Epidermal melanocyte (primary cell): ENCODE data around the gene SLC39A8.
"Not testable (repeated sequence)": the region's sequence is repeated elsewhere in the genome, so short reads cannot be mapped to it uniquely, and the experiment has no call there.

Source experiments
- DNase-seq: peaks from one replicate; pipeline ENCODE4 v3.0.0; 2011; ENCODE audit warnings: low spot score; ENCODE audit not compliant: insufficient read length

SLC39A8 gene

DNA sequence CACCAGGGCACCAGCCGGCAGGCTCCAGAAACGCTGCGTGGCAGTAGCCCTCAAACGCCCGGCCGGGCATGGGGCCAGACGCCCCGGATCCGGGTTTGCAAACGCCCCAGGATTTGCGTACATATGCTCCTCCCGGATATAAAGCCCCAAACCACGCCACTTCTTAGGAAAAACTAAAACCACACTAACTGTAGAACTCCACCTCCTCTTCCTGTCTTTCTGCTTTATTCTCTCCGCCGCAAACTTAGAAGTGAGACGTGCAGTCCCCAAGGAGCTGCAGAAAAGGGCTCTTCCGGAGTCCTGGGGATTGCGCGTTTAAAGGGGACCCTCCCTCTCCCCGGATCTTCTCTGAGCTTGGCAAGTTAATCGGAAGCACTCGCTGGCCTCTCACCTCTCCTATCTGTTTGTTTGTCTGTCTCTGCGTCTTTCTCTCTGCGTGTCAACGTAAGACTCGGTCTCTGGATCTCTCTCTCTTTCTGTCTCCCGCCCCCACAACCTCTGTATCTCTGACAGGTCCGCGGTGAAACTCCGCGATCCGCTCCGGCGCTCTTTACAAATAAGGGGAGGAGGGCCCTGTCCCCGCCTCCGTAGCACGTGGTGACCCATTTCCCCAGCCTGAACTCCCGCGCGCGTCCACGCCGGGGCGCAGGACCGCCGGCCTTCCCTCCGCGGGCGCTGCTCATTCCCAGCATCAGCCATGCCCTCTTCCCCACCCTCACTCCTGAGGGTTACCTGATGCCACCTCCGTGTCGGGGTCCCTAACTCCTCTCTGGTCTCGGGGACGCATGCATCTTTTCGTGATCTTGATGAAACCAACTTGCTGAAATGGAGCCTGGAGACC lies at the start of gene SLC39A8:
TSS of gene SLC39A8 (minus strand) at position 529 of the 841 bp plus-strand sequence. CDS start 820 bp downstream, outside the sequence.
- DNase-seq = peak; percentile 85

GRCh38 chr4:102392033-102392744 lies 46.9 kb upstream of the SLC39A8 start:
- no peak for DNase-seq

DNA sequence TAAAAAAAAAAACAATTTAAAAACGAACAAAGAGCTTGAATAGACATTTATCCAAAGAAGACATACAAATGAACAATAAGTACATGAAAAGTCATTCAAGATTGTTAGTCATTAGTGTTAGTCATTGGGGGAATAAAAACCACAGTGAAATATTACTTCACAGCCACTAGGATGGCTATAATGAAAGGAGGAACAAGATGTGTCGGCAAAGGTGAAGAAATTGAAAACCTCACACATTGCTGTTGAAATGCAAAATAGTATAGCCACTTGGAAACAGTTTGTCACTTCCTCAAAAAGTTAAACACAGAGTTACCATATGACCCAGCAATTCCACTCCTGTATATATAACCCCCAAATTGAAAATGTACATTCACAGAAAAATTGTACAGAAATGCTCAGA lies 45.2 kb upstream of the SLC39A8 start:
- no peak for DNase-seq

DNA sequence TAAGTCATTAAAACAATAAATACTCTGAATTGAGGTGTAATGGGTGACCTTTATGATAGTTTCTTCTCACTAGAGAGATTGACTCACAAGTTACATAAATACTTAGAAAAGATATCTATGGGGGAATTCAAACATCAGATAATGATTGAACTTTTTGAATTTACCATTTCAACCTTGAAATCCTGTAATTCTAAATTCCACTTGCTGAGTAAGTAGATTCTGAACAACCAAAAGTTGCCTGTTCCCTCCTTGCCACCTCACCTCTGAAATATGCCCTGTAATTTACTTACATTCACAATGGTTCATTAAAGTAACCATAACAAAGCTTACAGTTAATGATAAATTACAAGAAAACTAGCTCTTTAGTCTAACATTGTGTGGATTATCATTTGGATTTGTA lies 43.3 kb upstream of the SLC39A8 start:
- DNase-seq = no peak

DNA sequence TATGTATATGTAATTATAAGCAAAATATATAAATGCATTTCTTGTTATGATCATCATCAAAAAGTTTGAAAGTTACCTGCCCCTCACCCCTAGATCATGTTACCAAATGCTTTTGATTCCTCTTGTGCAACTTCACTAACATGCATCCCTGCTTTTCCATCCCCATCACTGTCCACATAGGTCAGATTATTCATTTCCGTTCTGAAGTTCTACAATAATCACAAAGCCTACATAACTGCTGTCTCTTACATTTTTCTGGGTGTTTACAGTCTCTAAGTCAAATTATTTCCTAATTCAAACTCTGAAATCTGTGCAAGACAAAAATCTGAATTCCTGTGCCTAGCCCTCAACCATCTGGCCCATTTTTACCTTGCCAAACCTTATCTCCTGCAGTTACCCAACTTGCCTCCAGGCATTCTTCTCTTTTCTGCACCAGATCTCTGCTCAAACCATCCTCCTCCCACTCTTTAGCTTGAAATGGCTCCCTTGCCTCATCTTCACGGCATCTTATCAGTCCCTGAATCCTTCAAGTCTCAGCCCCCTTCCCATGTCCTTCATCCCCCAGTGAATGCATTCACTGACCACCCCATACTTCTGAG lies 42.4 kb upstream of the SLC39A8 start:
- no peak for DNase-seq

GRCh38 chr4:102386966-102387365 lies 41.7 kb upstream of the SLC39A8 start:
- no peak for DNase-seq

- DNase-seq = not testable (repeated sequence)
Observed at GRCh38 chr4:102380253-102380652, 35.0 kb upstream of the SLC39A8 start.

DNA sequence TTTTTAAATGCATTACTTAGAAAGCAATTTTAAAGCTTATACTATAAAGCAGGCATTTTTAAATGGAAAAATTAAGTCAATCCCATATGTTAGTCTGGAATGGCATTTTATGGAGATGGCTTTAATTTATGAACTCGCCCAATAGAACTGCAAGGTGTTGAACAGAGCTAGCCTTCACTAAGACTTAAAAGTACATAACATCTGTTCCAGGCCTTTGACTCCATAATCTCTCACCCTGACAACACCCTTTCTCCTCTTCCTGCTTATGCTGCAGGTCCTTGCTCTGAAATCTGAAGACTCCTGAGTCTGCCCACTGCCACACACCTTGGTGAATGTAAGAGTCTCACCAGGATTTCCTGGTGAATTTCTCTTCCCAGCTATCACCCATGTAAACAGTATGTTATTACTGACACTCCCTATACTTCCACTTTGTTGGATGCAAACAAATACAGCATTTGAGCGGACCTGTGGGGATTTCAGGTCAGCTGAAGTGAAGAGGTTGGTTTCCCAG lies 17.7 kb upstream of the SLC39A8 start:
- no peak for DNase-seq

DNA sequence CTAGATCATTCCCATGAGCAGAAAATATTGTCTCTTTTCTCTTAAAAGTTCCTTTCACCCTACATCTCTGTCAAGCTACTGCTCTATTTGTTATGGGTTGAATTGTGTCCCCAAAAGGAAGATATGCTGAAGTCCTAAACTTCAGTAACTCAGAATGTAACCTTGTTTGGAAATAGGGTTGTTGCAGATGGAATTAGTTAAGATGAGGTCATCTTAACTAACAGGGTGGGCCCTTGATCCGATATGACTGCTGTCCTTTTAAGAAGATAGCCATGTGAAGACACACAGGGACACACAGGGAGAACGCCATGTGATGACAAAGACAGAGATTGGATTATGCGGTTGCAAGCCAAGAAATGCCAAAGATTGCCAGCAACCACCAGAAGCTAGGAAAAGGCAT lies 12.8 kb upstream of the SLC39A8 start:
- no peak for DNase-seq

- DNase-seq = not testable (repeated sequence)
Observed at GRCh38 chr4:102357637-102358036, 12.4 kb upstream of the SLC39A8 start.

DNA sequence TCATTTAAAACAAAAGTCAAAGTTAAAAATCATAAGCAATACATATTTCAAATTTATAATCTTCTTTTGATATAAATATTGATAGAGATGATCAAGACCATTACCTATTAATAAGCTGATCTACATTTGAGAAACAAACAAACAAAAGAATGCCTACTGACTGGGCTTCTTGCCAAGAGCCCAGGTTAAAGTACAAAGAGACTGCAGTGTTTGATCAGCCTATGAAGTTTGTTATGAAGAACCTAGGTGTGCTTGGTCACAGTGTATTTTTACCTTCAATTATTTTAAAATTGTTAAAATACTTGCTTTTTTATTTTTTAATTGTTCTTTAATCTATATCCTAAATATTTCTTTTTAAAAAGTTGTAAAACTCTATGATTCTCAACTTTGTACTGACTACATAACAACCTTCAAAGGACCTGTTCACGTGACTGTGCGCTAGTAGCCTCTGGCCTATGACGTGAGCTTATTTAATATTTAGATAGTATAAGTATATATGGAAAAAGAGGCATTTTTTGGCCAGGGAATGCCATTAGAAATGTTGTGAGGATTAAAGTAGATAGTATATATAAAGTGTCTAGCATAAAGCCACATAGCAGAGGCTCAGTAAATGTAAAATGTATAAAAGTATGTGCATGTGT lies 11.4 kb upstream of the SLC39A8 start:
- no peak for DNase-seq

GRCh38 chr4:102355748-102356147 lies 10.5 kb upstream of the SLC39A8 start:
- DNase-seq = no peak

GRCh38 chr4:102354671-102355454 lies 9.6 kb upstream of the SLC39A8 start:
- DNase-seq = no peak

- DNase-seq = no peak
Observed at GRCh38 chr4:102352781-102353180, 7.5 kb upstream of the SLC39A8 start.

DNA sequence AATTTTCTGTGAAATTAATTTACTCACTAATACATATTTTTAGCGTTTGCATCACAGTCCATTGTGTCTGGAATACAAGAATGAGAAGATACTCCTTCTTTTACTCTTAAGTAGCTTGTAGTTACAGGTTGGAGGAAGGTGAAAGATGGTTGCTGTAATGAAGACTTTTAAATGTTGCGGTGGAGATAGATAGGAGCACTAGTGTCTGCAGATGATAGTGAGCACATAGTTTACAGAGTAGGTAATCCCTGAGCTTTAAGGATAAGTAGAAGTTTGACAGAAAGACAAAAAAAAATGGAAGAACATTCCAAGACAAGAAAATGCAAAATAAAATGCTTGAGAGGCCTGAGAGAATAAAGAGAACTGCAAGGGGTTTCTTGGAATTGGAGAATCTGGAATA lies 5.4 kb upstream of the SLC39A8 start:
- no peak for DNase-seq

GRCh38 chr4:102348701-102349100 lies 3.4 kb upstream of the SLC39A8 start:
- DNase-seq = no peak

GRCh38 chr4:102345795-102346100 lies 466 bp upstream of the SLC39A8 start:
- DNase-seq = no peak

DNA sequence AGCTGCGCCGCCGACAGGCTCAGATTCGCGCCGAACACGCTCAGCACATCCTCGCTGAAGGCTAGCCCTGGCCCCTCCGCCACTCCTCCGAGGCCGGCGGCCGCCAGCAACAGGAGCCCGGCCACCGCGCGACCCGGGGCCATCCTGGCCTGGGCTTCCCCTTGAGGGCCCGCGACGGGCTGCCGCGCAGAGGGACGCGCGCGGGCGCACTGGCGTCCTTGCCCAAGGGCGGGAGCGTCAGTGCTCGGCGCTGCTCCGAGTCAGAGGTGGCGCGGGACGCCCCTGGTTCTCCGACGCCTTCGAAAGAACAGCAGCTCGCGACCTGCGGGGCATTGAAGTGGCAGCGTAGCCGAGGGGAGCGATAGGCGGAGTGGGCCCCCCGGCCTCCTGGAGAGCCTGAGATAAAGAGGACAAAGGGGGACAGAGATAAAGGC lies 745 bp downstream of the SLC39A8 start:
- DNase-seq = no peak

GRCh38 chr4:102343964-102344519 lies 1.2 kb downstream of the SLC39A8 start:
- DNase-seq = no peak

DNA sequence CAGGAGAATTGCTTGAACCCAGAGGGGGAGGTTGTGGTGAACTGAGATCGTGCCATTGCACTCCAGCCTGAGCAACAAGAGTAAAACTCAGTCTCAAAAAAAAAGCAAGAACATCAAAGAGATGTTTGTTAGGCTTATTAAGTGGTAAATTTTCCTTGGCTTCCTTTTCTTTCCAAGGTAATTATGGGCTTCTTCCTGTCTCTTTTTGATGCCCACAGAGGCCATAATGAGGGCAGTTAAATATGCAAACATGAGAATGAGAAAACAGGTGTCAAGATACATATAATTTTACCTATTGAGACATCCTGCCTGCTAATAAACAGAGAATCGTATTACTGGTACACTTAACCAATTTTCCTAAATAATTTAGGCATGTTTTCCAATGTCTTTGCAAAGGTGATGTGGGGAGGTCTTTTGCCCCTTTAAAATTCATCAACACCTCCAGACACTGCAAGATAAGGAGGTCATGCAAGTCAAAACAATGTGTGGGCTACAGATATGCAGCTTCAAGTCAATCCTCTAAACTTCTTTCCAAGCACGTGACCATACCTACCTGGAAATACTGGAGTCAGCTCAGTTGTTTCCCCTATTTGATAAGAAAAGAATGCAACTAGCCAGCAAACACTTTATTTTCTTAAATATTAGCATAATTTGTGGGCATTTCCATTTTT lies 2.7 kb downstream of the SLC39A8 start:
- no peak for DNase-seq
